MM.1S (cell line): ENCODE results near the gene VSTM2L.

ENCODE experiments used
- DNase-seq: peaks from one replicate; pipeline ENCODE4 v3.0.0-alpha.2; 2015
- H2AFZ ChIP-seq: fragments of 300-600 bp; sonication (generic); 2 replicates; pipeline ENCODE4 v1.6.0; 2016; ENCODE audit warnings: antibody characterized with exemption, low read length
- H3F3A ChIP-seq: fragments of 300-600 bp; sonication (generic); 2 replicates; pipeline ENCODE4 v1.6.1; 2016; ENCODE audit warnings: mild to moderate bottlenecking, antibody characterized with exemption, low read length, moderate library complexity, mixed read lengths; ENCODE audit not compliant: insufficient read depth
- H3K27ac ChIP-seq: fragments of 300-600 bp; sonication (generic); 2 replicates; pipeline ENCODE4 v1.5.1; 2016; ENCODE audit warnings: mild to moderate bottlenecking, low read length
- H3K27me3 ChIP-seq: fragments of 300-600 bp; sonication (generic); replicated peaks from 2 replicates; pipeline ENCODE4 v1.6.0; 2016; ENCODE audit warnings: low read length; ENCODE audit not compliant: insufficient read depth
- H3K36me3 ChIP-seq: fragments of 300-600 bp; sonication (generic); replicated peaks from 2 replicates; pipeline ENCODE4 v1.6.1; 2016; ENCODE audit warnings: mild to moderate bottlenecking, low read length, mixed read lengths; ENCODE audit not compliant: insufficient read depth
- H3K4me1 ChIP-seq: fragments of 300-600 bp; sonication (generic); 2 replicates; pipeline ENCODE4 v1.6.1; 2016; ENCODE audit warnings: low read length, mixed read lengths
- H3K4me2 ChIP-seq: fragments of 300-600 bp; sonication (generic); 2 replicates; pipeline ENCODE4 v1.6.0; 2016; ENCODE audit warnings: low read depth, low read length
- H3K4me3 ChIP-seq: fragments of 300-600 bp; sonication (generic); 2 replicates; pipeline ENCODE4 v1.5.1; 2016; ENCODE audit warnings: low read length, mixed read lengths
- H3K79me2 ChIP-seq: fragments of 300-600 bp; sonication (generic); 2 replicates; pipeline ENCODE4 v1.6.1; 2016; ENCODE audit warnings: mixed run types, low read length, mixed read lengths
- H3K9ac ChIP-seq: fragments of 300-600 bp; sonication (generic); 2 replicates; pipeline ENCODE4 v1.6.1; 2016; ENCODE audit warnings: low read length, mixed read lengths
- H3K9me2 ChIP-seq: fragments of 300-600 bp; sonication (generic); replicated peaks from 2 replicates; pipeline ENCODE4 v1.6.1; 2016; ENCODE audit warnings: mild to moderate bottlenecking, low read length, mixed read lengths; ENCODE audit not compliant: insufficient read depth
- H3K9me3 ChIP-seq: fragments of 300-600 bp; sonication (generic); replicated peaks from 2 replicates; pipeline ENCODE4 v1.6.1; 2016; ENCODE audit warnings: mild to moderate bottlenecking, low read length, mixed read lengths; ENCODE audit not compliant: insufficient read depth
- H4K20me1 ChIP-seq: fragments of 300-600 bp; sonication (generic); 2 replicates; pipeline ENCODE4 v1.6.1; 2016; ENCODE audit warnings: mild to moderate bottlenecking, low read length, moderate library complexity, mixed read lengths; ENCODE audit not compliant: insufficient read depth
- EZH2 ChIP-seq: fragments of 300-600 bp; sonication (generic); optimal IDR thresholded peaks from 2 replicates; pipeline ENCODE3; 2017; ENCODE audit warnings: low read depth, mild to moderate bottlenecking, antibody characterized with exemption, low read length, mixed read lengths
- EZH2phosphoT487 ChIP-seq: fragments of 300-600 bp; sonication (generic); IDR thresholded peaks from 2 replicates; pipeline ENCODE4 v1.6.1; 2018; ENCODE audit warnings: antibody characterized with exemption, low read length
- TF ChIP-seq, protein P1 (sequence below): fragments of 300-600 bp; sonication (generic); IDR thresholded peaks from 2 replicates; pipeline ENCODE4 v1.5.1; 2016; ENCODE audit warnings: antibody characterized with exemption, low read length, mixed read lengths

VSTM2L gene

DNA sequence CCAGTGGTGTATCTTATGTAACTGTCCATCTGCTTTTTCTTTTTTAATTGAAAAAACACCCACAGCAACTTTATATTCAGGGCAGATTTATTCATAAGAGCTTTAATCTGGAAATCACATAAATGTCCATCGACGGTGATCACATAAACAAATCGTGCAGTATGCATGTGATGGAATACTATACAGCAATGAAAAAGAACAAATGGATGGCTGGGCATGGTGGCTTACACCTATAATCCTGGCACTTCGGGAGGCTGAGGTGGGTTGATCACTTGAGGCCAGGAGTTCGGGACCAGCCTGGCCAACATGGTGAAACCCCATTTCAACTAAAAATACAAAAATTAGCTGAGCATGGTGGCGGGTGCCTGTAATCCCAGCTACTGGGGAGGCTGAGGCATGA lies 39.1 kb downstream of the VSTM2L start:
- Histone ChIP-seq H3K4me1 (no peaks in the 10 kb centered on the region), H2AFZ (no peak overlapping the region), H3F3A (no peaks in the 10 kb centered on the region), H4K20me1 (no peaks in the 10 kb centered on the region), H3K4me2 (no peak overlapping the region), H3K9ac (no peak overlapping the region), H3K4me3 (no peak overlapping the region), H3K9me2 (no peaks in the 10 kb centered on the region), H3K79me2 (no peaks in the 10 kb centered on the region), H3K27ac (no peak overlapping the region), H3K9me3 (no peaks in the 10 kb centered on the region), H3K36me3 (no peaks in the 10 kb centered on the region), H3K27me3 (no peaks in the 10 kb centered on the region)
- DNase-seq: no peak
- TF ChIP-seq, protein P1, sequence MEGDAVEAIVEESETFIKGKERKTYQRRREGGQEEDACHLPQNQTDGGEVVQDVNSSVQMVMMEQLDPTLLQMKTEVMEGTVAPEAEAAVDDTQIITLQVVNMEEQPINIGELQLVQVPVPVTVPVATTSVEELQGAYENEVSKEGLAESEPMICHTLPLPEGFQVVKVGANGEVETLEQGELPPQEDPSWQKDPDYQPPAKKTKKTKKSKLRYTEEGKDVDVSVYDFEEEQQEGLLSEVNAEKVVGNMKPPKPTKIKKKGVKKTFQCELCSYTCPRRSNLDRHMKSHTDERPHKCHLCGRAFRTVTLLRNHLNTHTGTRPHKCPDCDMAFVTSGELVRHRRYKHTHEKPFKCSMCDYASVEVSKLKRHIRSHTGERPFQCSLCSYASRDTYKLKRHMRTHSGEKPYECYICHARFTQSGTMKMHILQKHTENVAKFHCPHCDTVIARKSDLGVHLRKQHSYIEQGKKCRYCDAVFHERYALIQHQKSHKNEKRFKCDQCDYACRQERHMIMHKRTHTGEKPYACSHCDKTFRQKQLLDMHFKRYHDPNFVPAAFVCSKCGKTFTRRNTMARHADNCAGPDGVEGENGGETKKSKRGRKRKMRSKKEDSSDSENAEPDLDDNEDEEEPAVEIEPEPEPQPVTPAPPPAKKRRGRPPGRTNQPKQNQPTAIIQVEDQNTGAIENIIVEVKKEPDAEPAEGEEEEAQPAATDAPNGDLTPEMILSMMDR: no peak
- TF ChIP-seq EZH2phosphoT487: no peak
- TF ChIP-seq EZH2: no peak

DNA sequence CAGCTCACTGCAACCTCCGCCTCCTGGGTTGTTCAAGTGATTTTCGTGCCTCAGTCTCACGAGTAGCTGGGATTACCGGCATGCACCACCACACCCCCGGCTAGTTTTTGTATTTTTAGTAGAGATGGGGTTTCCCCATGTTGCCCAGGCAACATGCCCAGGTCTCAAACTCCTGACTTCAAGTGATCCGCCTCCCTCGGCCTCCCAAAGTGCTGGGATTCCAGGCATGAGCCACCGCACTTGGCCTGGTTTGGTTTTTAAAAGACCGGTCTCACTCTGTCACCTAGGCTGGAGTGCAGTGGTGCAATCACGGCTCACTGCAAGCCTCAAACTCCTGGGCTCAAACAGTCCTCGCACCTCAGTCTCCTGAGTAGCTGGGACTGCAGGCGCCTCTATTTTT lies 40.1 kb downstream of the VSTM2L start:
- TF ChIP-seq EZH2: no peak
- TF ChIP-seq, protein P1: no peak
- TF ChIP-seq EZH2phosphoT487: no peak
- H4K20me1 ChIP-seq: no peaks in the 10 kb centered on the region
- H3K36me3 ChIP-seq: no peaks in the 10 kb centered on the region
- H3K27ac ChIP-seq: no peak overlapping the region
- H3K9me2 ChIP-seq: no peaks in the 10 kb centered on the region
- H3K4me1 ChIP-seq: no peaks in the 10 kb centered on the region
- no peak overlapping the region for H3K4me3 ChIP-seq
- no peaks in the 10 kb centered on the region for H3K79me2 ChIP-seq
- H3F3A ChIP-seq: no peaks in the 10 kb centered on the region
- no peak for DNase-seq
- H3K4me2 ChIP-seq: no peak overlapping the region
- no peak overlapping the region for H3K9ac ChIP-seq
- H2AFZ ChIP-seq: no peak overlapping the region
- H3K9me3 ChIP-seq: no peaks in the 10 kb centered on the region
- H3K27me3 ChIP-seq: no peaks in the 10 kb centered on the region

DNA sequence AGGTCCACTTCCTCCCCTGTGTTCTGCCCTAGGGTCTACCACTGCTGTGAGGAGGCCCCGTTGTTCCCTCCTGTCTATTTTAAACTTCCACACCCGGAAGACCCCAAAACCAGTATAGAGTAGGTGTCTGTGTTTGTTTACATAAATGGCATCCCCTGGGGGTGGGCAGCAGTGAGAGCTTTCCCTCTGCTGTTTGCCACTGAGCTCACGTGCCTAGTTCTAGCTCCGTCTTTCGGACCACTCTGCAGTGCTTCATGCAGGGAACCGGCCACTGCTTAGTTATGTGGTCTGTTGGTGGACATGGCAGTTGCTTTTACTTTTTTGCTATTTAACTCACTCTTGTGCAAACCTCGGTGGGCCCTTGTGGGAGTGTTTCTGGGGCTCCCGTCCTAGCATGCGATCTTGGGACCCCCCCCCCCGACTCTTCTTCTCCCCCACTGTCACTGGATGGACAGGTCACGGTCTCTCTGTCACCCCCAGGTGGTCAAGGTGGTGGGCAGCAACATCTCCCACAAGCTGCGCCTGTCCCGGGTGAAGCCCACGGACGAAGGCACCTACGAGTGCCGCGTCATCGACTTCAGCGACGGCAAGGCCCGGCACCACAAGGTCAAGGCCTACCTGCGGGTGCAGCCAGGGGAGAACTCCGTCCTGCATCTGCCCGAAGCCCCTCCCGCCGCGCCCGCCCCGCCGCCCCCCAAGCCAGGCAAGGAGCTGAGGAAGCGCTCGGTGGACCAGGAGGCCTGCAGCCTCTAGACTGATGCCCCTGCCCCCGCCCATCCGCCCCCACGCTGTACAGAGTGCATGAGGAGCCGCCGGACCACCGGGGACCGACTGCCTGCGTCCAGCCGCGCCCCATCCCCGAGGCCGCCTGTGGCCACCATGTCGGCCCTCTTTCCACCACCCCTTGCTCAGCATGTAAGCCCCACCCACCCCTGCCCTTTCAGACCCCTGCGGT lies 40.9 kb downstream of the VSTM2L start:
- H3K9me3 ChIP-seq: no peaks in the 10 kb centered on the region
- no peak overlapping the region for H2AFZ ChIP-seq
- no peaks in the 10 kb centered on the region for H4K20me1 ChIP-seq
- TF ChIP-seq EZH2phosphoT487 (no peak), EZH2 (no peak)
- TF ChIP-seq, protein P1: no peak
- H3K4me3 ChIP-seq: no peak overlapping the region
- no peak overlapping the region for H3K4me2 ChIP-seq
- H3K4me1 ChIP-seq: no peaks in the 10 kb centered on the region
- no peak overlapping the region for H3K9ac ChIP-seq
- H3F3A ChIP-seq: no peaks in the 10 kb centered on the region
- no peaks in the 10 kb centered on the region for H3K79me2 ChIP-seq
- H3K27ac ChIP-seq: no peak overlapping the region
- H3K27me3 ChIP-seq: no peaks in the 10 kb centered on the region
- no peak for DNase-seq
- H3K9me2 ChIP-seq: no peaks in the 10 kb centered on the region
- no peaks in the 10 kb centered on the region for H3K36me3 ChIP-seq
